Body of pancreas (tissue), 4 donors: ENCODE data around the gene CDK17. TPM values are rescaled to one million over a fixed set of nuclear protein-coding genes. Genes with fewer than 3 reads are reported as not detected.
"Not testable (repeated sequence)": the region's sequence is repeated elsewhere in the genome, so short reads cannot be mapped to it uniquely, and the experiment has no call there.

ENCODE experiments used
- ATAC-seq: fragments of 150-250 bp; one replicate; pipeline ENCODE4 v1.9.1; 2016
- DNase-seq, 4 donors: peaks; one replicate each; pipeline ENCODE4 v3.0.0-alpha.2; 2019
- H3K27ac ChIP-seq, 4 donors: fragments of 200-600 bp; sonication (generic); 1 replicate in 3 of 4; 2 replicates in 1 of 4; pipeline versions ENCODE4 v1.5.1 to v1.6.1; 2016 to 2019; ENCODE audit warnings: mild to moderate bottlenecking in 1 of 4, mixed read lengths in 1 of 4, moderate library complexity in 1 of 4
- H3K27me3 ChIP-seq, 2 donors: fragments of 200-600 bp; sonication (generic); one replicate each; pipeline ENCODE4 v1.6.0; 2016; ENCODE audit warnings: mild to moderate bottlenecking in 1 of 2
- H3K36me3 ChIP-seq, 2 donors: fragments of 200-600 bp; sonication (generic); replicated peaks in 1 of 2; 2 replicates each; pipeline ENCODE4 v1.5.1; 2016; ENCODE audit warnings: low read depth in 2 of 2; ENCODE audit not compliant: insufficient read depth in 1 of 2
- H3K4me1 ChIP-seq: fragments of 200-600 bp; sonication (generic); one replicate; pipeline ENCODE4 v1.6.0; 2016
- H3K4me3 ChIP-seq, 2 donors: fragments of 200-600 bp; sonication (generic); 1 replicate in 1 of 2; 2 replicates in 1 of 2; pipeline ENCODE4 v1.5.1; 2016 to 2019
- H3K9me3 ChIP-seq, 3 donors: fragments of 200-600 bp; sonication (generic); 1 replicate in 2 of 3; 2 replicates in 1 of 3; pipeline ENCODE4 v1.5.1; 2016
- CTCF ChIP-seq, 7 experiments: fragments of 450-650 bp in 4 of 7; fragments of 200-600 bp in 3 of 7; sonication (generic) in 3 of 7; IDR thresholded peaks; one replicate each; pipeline ENCODE4 v1.5.1; 2016 to 2019; ENCODE audit warnings: antibody characterized with exemption in 7 of 7
- POLR2A ChIP-seq, 3 donors: fragments of 450-650 bp; IDR thresholded peaks; one replicate each; pipeline ENCODE4 v1.6.1; 2016; ENCODE audit warnings: antibody characterized with exemption in 3 of 3, mild to moderate bottlenecking in 2 of 3
- WGBS, 2 donors: methylation state at CpG; one replicate each; pipeline ENCODE4 v1.1.5; 2017; 5-methylcytosine and 5-hydroxymethylcytosine counted together
- intact Hi-C: fragments of 100-400 bp; cut with DNase I; formaldehyde crosslinking; loops from one replicate; pipeline ENCODE4 v1.15.1; 2023
- total RNA-seq, 2 donors: library from RNA; depleted of rRNA; stranded (reverse); fragments of >200 nt; gene quantifications; one replicate each; pipeline ENCODE4 v1.1.0, GENCODE V29; 2016

CDK17 gene
- total RNA-seq, 2 donors from 2014 or later: 17.5 to 29.8 TPM

- Histone ChIP-seq H3K36me3 (no peaks in the 10 kb centered on the region), H3K27ac (no peak overlapping the region), H3K27me3 (no peaks in the 10 kb centered on the region), H3K4me1 (peaks cover 22% of the 10 kb centered on the region), H3K4me3 (no peak overlapping the region), H3K9me3 (no peaks in the 10 kb centered on the region)
- DNase-seq: no peak
- intact Hi-C loops: no loop called here
- WGBS, 2 donors: 83 to 93% methylated on average over 1 of the region's 1 CpG
- TF ChIP-seq CTCF (IDR thresholded peaks at IDR 0.05) (no peak), POLR2A (IDR thresholded peaks at IDR 0.05) (no peak)
- no peak for ATAC-seq
Measured at GRCh38 chr12:96383991-96384390, 16.2 kb downstream of the CDK17 start.

GRCh38 chr12:96383371-96383770, 16.9 kb downstream of the CDK17 start:
- DNase-seq: no peak
- Histone ChIP-seq H3K27me3 (no peaks in the 10 kb centered on the region), H3K27ac (no peak overlapping the region), H3K4me1 (peaks cover 19% of the 10 kb centered on the region), H3K36me3 (no peaks in the 10 kb centered on the region), H3K9me3 (no peaks in the 10 kb centered on the region), H3K4me3 (no peak overlapping the region)
- TF ChIP-seq POLR2A (IDR thresholded peaks at IDR 0.05) (no peak), CTCF (IDR thresholded peaks at IDR 0.05) (no peak)
- 72 to 88% methylated on average over 4 of the region's 4 CpGs for WGBS, 2 donors
- intact Hi-C loops: no loop called here
- no peak for ATAC-seq

- intact Hi-C loops, DNase-seq, ATAC-seq, H3K27me3 ChIP-seq, H3K36me3 ChIP-seq, H3K4me3 ChIP-seq, H3K9me3 ChIP-seq, H3K27ac ChIP-seq: not testable (repeated sequence)
- WGBS, 2 donors: 95 to 99% methylated on average over 4 of the region's 4 CpGs
- peaks cover 23% of the 10 kb centered on the region for H3K4me1 ChIP-seq
Measured at GRCh38 chr12:96379743-96380142, 20.5 kb downstream of the CDK17 start.

GRCh38 chr12:96378319-96378718, 21.9 kb downstream of the CDK17 start:
- intact Hi-C loops: no loop called here
- Histone ChIP-seq H3K9me3 (no peaks in the 10 kb centered on the region), H3K27ac (no peak overlapping the region), H3K27me3 (no peaks in the 10 kb centered on the region), H3K4me1 (peaks cover 30% of the 10 kb centered on the region), H3K36me3 (no peaks in the 10 kb centered on the region), H3K4me3 (no peak overlapping the region)
- no peak for TF ChIP-seq POLR2A (IDR thresholded peaks at IDR 0.05)
- no peak for TF ChIP-seq CTCF (IDR thresholded peaks at IDR 0.05)
- DNase-seq (no peak), ATAC-seq (no peak)
- WGBS, 2 donors: 26 to 42% methylated on average over 1 of the region's 1 CpG

- TF ChIP-seq POLR2A (IDR thresholded peaks at IDR 0.05) (no peak), CTCF (IDR thresholded peaks at IDR 0.05) (no peak)
- no peaks in the 10 kb centered on the region for H3K9me3 ChIP-seq
- no peak overlapping the region for H3K27ac ChIP-seq
- ATAC-seq (no peak), DNase-seq (no peak)
- H3K4me3 ChIP-seq: no peak overlapping the region
- peaks cover 35% of the 10 kb centered on the region for H3K4me1 ChIP-seq
- H3K36me3 ChIP-seq: no peaks in the 10 kb centered on the region
- intact Hi-C loops: no loop called here
- no peaks in the 10 kb centered on the region for H3K27me3 ChIP-seq
Measured at GRCh38 chr12:96376865-96377264, 23.4 kb downstream of the CDK17 start.
